PC-3 (cell line): ENCODE measurements around the gene DGCR2.

Experiments used
- CTCF ChIP-seq: fragments of 300-600 bp; sonication (generic); conservative IDR thresholded peaks from 2 replicates; pipeline ENCODE4 v1.5.1; 2017; ENCODE audit warnings: antibody characterized with exemption, low read depth, mild to moderate bottlenecking, low read length
- EZH2 ChIP-seq: fragments of 300-600 bp; sonication (generic); IDR thresholded peaks from one replicate; pipeline ENCODE4 v1.6.1; 2017; ENCODE audit warnings: antibody characterized with exemption, mild to moderate bottlenecking, low read length; ENCODE audit not compliant: unreplicated experiment
- EZH2phosphoT487 ChIP-seq: fragments of 300-600 bp; sonication (generic); IDR thresholded peaks from 2 replicates; pipeline ENCODE4 v1.6.1; 2018; ENCODE audit warnings: mild to moderate bottlenecking, antibody characterized with exemption, low read length, borderline replicate concordance

DNA sequence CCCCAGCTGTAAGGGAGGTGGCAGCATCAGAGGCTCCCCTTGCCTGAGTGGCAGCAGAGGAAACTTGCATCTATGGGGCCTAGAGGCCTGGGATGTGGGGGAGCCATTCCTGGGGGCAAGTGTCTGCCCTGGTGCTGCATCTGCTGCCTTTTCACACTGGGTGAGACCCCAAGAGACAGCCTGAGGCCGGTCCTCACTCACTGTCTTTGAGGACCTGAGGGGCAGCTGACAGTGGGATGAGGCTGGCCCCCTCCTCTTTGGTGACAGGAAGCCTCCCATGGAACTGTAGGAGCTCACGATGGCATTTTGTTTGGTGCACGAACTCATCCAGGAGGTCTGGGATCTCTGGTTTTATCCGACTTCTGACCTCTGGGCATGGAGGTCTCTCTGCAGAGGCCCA, 104.0 kb downstream of the DGCR2 start:
- TF ChIP-seq CTCF (no peak), EZH2 (no peak), EZH2phosphoT487 (no peak)
